AG10803 (cell line): Measurements from ENCODE around the gene IPO8.
"Not testable (repeated sequence)": the region's sequence is repeated elsewhere in the genome, so short reads cannot be mapped to it uniquely, and the experiment has no call there.

Experiments used
- DNase-seq: peaks from one replicate; pipeline ENCODE4 v3.0.0; 2010; ENCODE audit warnings: low read depth
- H3K4me3 ChIP-seq: 2 replicates; pipeline ENCODE4 v1.5.1; 2011; ENCODE audit warnings: mild to moderate bottlenecking, low read length, control low read depth
- CTCF ChIP-seq: conservative IDR thresholded peaks from 2 replicates; pipeline ENCODE4 v1.5.1; 2011; ENCODE audit warnings: mild to moderate bottlenecking, low read length, control low read depth, inconsistent platforms

IPO8 gene

GRCh38 chr12:30626847-30627246 lies 68.8 kb downstream of the IPO8 start:
- no peak for TF ChIP-seq CTCF
- H3K4me3 ChIP-seq: no peak overlapping the region
- DNase-seq: no peak

GRCh38 chr12:30624009-30624408 lies 71.7 kb downstream of the IPO8 start:
- DNase-seq: no peak
- TF ChIP-seq CTCF: no peak
- H3K4me3 ChIP-seq: no peak overlapping the region

- peak; percentile 47 for DNase-seq
- no peak overlapping the region for H3K4me3 ChIP-seq
- TF ChIP-seq CTCF: no peak
Measured at GRCh38 chr12:30622509-30622908, 73.2 kb downstream of the IPO8 start.

- not testable (repeated sequence) for H3K4me3 ChIP-seq, DNase-seq
Measured at GRCh38 chr12:30621663-30622241, 73.9 kb downstream of the IPO8 start.

- no peak overlapping the region for H3K4me3 ChIP-seq
- no peak for DNase-seq
- TF ChIP-seq CTCF: no peak
Measured at GRCh38 chr12:30617346-30618016, 78.2 kb downstream of the IPO8 start.

- no peak for DNase-seq
- H3K4me3 ChIP-seq: no peak overlapping the region
- no peak for TF ChIP-seq CTCF
Measured at GRCh38 chr12:30614031-30614430, 81.6 kb downstream of the IPO8 start.

- peak; percentile 4 for DNase-seq
- no peak overlapping the region for H3K4me3 ChIP-seq
- no peak for TF ChIP-seq CTCF
Measured at GRCh38 chr12:30613119-30613830, 82.4 kb downstream of the IPO8 start.
